Activated CD4-positive, alpha-beta T cell treated with anti-CD3 and anti-CD28 coated beads for 1 hour (primary cell): ENCODE data around the gene ACTG1.

Experiments
- DNase-seq: peaks from one replicate; pipeline ENCODE4 v3.0.0-alpha.2; 2020

The ACTG1 gene

GRCh38 chr17:81515530-81516041, 3.0 kb upstream of the ACTG1 start:
- no peak for DNase-seq

- DNase-seq: peak; percentile 77
These were observed 2.3 kb upstream of the ACTG1 start for GRCh38 chr17:81514739-81515529.

- no peak for DNase-seq
These were observed 1.8 kb upstream of the ACTG1 start for GRCh38 chr17:81514489-81514738.

- DNase-seq: no peak
These were observed 1.3 kb upstream of the ACTG1 start for GRCh38 chr17:81513753-81514488.

- peak; percentile 52 for DNase-seq
These were observed 763 bp upstream of the ACTG1 start for GRCh38 chr17:81513372-81513752.

GRCh38 chr17:81511804-81512561, 616 bp downstream of the ACTG1 start:
- DNase-seq: peak; percentile 50

GRCh38 chr17:81511554-81511803, 1.1 kb downstream of the ACTG1 start:
- DNase-seq: no peak

GRCh38 chr17:81510785-81511553, 1.6 kb downstream of the ACTG1 start:
- DNase-seq: no peak

- DNase-seq: no peak
These were observed 2.4 kb downstream of the ACTG1 start for GRCh38 chr17:81509972-81510784.

- no peak for DNase-seq
These were observed 3.2 kb downstream of the ACTG1 start for GRCh38 chr17:81509207-81509971.

- DNase-seq: no peak
These were observed 3.9 kb downstream of the ACTG1 start for GRCh38 chr17:81508639-81509206.

- DNase-seq: no peak
These were observed 9.0 kb downstream of the ACTG1 start for GRCh38 chr17:81503619-81504018.

GRCh38 chr17:81502471-81503017, 10.1 kb downstream of the ACTG1 start:
- DNase-seq: no peak

GRCh38 chr17:81500047-81500446, 12.6 kb downstream of the ACTG1 start:
- DNase-seq: no peak

- DNase-seq: no peak
These were observed 13.0 kb downstream of the ACTG1 start for GRCh38 chr17:81499601-81499970.

GRCh38 chr17:81498953-81499600, 13.5 kb downstream of the ACTG1 start:
- no peak for DNase-seq

- no peak for DNase-seq
These were observed 17.8 kb downstream of the ACTG1 start for GRCh38 chr17:81494626-81495377.

GRCh38 chr17:81493198-81494038, 19.2 kb downstream of the ACTG1 start:
- no peak for DNase-seq

GRCh38 chr17:81492706-81493105, 19.9 kb downstream of the ACTG1 start:
- no peak for DNase-seq
